ENCODE data around the gene PEAK1. TPM values are rescaled to one million over a fixed set of nuclear protein-coding genes. Genes with fewer than 3 reads are reported as not detected.
"Not testable (repeated sequence)": the region's sequence is repeated elsewhere in the genome, so short reads cannot be mapped to it uniquely, and the experiment has no call there.

PEAK1 gene
- total RNA-seq, 1 donor from 2014 or later: 71.8 TPM

DNA sequence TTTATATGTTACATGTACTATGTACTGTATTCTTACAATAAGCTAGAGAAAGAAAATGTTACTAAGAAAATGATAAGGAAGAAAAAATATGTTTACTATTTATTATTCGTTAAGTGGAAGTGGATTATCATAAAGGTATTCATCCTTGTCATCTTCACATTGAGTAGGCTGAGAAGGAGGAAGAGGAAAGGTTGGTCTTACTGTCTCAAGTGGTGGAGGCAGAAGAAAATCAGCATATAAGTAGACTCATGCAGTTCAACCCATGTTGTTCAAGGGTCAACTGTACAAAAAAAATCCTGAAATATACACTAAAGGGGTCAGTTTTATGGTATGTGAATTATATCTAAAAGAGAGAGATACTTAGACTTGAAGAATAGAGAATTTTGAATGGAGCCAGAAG lies 6.5 kb upstream of the PEAK1 start:
- no peak for DNase-seq (ENCODE audit: low read depth in 2 of 2)

DNA sequence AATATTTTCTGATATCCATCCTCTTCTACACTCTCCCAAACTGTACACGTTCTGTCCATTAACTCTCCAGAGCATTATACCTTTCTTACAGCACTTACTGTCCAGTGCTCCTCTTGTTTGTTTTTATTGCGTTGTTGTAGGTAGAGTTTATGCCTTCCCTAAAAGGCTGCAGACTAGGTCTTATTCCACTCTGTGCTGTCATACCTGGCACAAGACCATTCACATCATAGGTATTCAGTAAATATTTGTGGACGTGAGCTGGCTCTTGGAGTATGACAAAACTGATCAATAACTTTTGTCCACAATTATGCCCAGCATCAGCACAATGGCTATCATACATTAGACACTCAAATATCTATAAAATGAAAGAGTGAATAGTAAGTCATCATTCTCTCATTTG lies 5.2 kb upstream of the PEAK1 start:
- DNase-seq (ENCODE audit: low read depth in 2 of 2): no peak

DNA sequence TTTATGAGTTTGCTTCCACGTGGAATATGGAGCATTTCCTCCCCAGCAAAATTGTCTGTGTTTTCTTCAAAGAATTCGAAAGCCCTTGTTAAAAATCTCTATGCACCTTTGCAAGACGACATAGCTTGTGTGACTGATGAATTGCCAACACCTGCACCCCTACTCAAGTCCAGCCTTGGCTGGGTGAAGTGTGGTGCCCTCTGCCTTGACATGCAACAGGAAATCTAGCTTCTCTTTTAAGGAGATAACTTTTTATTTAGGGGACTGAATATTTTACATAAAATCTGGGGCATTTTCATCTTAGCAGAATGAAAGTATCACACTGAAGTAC lies 1.4 kb upstream of the PEAK1 start:
- DNase-seq (ENCODE audit: low read depth in 2 of 2): peak in 1 of 2 donors; percentile 30

DNA sequence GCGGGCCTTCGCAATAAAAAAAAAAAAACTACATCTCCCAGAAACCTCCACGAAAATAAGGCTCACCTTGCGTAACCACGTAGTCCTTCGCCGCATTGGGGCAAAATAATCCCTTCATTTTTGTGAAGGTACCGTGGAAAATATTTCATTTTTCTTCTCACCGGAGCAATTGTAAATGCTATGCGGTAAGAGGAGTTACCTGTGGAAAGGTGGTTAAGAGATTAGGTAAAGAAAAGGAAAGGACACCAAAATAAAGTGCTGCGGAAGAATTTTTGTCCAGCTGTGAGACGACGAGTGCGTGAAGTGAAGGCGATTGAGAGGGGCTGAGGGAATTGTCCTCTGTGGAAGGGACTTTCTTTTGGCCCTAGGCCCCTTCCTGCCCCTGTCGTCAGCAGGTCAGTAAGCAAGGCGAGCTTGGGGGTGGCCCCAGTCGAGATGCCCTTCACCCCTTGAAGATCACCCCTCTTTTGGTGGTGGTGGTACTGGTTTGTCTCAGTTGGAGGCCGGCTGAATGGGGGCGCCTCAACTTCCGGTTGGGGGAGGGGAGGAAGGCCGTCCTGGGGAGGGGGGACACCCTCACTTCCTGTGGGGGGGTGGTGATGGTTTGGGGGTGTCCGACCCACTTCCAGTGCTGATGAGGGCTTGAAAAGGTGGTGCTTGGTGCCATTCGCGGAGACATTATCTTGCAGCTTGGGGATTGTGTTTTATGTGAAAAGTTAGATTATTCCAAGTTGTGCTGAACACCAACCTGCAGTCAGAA lies 886 bp upstream of the PEAK1 start, which contains the start of gene HMG20A:
Gene HMG20A (plus strand): TSS at position 279 of the 760 bp plus-strand sequence. CDS start 37,520 bp downstream, outside the sequence.
- DNase-seq (ENCODE audit: low read depth in 2 of 2): peak; percentile 88 to 93

DNA sequence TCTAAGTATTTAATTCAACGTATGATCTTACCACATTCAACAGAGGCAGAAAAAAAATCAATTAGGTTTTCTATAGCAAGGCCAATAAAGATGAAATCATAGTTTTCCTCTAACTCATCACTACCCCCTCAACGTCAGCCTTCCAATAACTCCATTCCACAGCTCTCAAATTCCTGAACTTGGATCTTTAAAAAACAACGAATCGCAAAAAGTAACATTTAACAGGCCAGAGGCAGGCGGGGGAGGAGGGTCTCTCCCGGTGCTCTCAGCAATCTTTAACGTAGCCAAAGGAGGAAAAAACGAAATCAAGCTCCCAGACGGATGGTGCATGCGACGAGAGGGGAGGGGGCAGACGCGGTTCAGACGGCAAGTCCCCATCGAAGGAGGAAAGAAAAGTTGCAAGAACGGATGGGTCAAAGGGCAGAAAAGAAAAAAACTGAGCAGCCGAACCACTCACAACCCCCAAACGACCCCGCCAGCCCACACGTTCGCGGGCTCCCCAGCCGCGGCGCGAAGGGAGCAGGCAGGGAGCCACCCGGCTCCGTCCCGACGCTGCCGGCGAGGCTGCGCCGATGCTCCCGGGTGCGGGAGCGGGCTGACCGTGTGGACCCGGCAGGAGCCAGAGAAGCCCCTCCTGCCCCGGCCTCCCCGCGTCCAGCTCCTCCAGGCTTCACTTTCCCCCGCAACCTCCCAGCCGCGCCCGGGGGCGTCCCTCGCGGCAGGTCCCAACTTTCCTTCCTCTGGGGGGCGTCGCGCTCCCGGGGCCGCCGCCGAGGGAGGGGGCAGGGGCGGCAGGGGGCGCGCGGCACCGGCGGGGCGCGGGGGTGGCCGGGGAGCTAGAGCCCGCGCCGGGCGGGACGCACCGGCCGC lies 703 bp downstream of the PEAK1 start:
- DNase-seq (ENCODE audit: low read depth in 2 of 2): peak; percentile 43 to 60

DNA sequence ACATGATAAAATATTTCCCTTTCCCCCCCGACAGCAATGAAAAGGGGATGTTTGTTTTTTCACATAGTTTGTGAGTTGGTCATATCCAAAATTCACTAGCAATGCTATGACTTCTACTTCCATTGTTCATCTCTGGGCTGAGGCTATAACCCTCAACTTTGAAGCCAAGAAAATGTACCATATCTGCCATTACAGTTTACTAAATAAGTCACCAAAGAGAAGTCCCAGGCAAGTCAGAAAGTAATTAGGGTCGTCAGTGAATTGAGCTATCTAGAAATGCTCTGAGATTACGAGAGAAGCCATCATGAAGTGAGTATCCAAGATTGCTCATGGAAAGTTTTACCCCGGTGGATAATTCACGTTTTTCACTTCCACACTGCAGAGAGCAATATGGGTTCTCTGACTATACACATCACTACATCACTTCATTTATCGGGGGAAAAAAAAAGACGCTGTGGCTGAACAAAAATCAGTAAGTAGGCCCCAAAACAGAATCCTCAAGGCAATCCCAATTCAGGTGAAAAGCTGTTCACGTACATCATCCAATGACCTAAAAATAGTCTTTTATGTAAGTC lies 1.4 kb downstream of the PEAK1 start:
- DNase-seq (ENCODE audit: low read depth in 2 of 2): peak; percentile 46 to 49

DNA sequence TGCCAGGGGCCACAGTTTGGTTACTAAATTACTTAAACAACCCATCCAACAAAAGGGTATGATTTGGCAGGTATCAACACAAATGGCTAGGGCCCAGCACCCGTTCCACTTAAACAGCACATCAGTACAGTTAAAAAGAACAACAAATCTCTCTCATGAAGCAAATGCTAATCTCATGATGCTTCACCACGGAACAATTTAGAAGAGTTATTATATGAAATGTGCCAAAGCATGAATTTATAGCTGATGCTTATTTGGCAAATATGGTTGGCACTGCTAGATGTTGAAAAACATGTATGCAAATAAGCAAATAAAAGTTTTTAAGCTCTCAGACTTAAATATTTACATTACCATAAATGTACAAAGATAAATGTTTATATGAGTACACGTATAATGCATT lies 2.3 kb downstream of the PEAK1 start:
- no peak for DNase-seq (ENCODE audit: low read depth in 2 of 2)

DNA sequence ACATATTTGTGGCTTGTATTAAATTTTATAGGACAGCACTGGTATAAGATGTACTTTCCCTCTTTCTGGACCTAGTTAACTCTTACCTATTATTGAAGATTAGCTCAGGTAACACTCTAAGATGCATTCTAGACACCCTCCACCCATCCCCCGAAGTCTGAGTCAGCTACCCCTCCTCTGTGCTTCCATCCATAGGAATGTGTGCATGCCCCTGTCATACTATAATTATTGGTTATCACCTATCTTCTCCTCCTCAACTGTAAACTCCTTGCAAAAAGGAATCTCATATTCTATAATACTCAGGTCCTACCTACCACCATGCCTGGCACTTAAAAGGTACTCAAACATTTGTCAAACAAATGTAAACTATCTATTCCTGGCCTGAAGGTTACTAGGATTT lies 3.0 kb downstream of the PEAK1 start:
- DNase-seq (ENCODE audit: low read depth in 2 of 2): no peak

DNA sequence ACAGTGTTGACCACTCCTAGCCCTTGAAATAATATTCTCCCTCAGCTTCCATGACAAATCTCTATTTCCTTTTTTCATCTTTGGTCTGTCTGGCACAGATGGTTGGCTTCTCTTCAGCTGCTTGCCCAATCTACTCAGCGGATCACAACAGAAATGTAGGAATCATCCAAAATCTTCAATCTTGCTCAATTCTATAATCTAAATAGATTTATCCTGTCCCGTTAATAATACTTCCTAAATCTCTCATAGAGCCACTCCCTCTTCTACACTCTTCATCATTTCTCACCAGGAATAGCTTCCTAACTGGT lies 3.8 kb downstream of the PEAK1 start:
- peak in 1 of 2 donors; percentile 53 for DNase-seq (ENCODE audit: low read depth in 2 of 2)

DNA sequence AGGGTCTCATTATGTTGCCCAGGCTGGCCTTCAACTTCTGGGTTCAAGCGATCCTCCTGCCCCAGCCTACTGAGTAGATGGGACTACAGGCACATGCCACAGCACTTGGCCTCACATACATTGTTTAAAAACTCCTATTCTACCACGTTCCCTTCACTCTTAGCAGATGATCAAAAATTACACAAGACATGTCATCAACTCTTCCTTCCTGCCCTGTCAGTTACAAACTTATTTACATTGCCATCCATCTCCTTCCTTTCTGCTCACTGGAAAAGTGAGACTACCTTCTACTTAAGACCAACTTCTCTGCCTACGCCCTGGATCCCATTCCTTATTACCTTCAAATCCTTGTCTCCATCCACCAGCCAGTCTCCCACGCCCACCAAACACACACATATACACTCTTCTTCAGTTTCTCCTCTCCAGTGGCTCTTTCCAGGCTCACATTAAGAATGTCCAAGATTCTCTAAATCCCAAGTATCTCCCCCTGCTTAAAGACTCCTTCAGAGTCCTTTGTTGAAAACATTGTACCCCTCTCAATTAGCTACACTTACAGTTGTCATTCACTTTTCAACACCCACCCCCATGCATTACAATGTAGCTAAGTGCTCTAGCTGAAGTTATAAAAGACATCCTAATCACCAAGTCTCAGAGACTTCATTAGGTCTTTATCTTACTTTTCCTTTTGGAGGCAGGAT lies 4.3 kb downstream of the PEAK1 start:
- DNase-seq (ENCODE audit: low read depth in 2 of 2): peak in 1 of 2 donors; percentile 7

DNA sequence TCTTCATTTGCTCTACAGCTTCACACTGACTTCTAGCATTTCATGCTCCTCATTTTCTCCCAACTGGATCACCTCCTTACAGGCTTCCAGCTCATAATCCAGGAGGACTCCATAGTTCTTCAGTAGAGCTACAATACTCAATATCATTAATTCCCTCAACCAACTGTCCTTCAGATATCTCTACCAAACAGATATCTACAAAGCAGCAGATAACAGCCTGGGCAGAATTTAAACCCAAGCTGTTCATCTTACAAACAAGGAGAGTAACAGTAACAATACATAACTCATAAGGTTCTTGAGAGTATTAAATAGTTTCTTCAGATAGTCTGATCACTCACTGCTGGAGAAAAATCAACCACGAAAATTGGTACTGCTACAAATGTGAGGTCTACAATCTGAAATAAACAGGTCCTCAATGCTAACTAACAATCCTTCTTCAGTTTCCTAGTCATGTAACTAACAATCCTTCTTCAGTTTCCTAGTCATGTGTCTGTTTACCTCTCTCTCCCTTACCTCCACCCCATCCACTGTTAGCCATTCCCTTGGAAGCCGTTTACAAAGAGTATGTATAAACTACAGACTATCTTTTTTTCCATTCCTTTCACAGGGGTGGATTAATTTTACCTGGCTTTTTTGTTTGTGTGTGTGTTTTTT lies 5.0 kb downstream of the PEAK1 start:
- DNase-seq (ENCODE audit: low read depth in 2 of 2): no peak

DNA sequence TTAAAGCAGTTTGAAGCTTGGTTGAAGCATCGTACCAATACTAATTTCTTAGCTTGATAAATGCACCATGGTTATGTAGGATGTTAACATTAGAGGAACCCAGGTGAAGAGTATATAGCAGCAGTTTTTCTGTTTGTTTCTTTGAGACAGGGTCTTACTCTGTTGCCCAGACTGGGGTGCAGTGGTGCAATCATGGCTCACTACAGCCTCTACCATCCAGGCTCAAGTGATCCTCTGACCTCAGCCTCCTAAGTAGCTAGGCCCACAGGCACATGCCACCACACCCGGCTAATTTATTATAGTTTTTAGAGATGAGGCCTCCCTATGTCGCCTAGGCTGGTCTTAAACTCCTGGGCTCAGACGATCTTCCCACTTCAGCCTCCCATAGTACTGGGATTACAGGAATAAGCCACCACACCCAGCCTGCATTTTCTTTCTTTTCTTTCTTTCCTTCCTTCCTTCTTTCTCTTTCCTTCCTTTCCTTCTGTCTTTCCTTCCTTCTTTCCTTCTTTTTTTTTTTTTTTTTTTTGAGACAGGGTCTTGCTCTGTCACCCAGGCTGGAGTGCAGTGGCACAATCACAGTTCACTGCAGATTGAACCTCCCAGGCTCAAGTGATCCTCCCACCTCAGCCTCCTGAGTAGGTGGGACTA lies 6.1 kb downstream of the PEAK1 start:
- DNase-seq (ENCODE audit: low read depth in 2 of 2): no peak

DNA sequence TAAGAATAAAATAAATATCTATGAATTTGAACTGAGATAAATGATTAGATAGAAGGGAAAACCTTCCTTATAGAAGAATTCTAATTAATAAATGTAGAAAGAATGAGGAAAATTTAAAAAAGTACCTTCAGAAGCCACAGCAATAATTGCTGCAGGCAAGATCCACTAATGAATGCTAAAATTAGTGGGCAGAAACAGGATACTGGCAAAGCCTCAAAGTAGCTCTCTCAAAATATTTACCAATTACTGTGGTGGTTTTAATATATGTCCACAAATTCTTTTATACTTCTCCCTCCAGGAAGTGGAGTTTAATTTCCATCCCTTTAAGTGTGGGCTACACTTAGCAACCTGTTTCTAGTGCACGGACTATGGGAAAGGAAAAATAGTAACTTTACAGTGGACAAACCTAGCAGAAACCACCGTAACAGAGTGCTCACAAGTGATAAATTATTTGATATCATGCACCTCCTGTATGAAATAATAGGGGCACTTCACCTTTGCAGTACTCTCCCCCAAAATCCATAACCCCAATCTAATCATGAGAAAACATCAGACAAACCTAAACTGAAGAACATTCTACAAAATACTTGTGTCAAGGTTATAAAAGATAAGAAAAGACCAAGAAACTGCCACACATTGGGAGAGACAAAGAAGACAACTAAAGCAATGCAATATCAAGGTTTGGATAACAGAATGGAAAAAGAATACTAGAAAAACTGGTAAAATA lies 6.8 kb downstream of the PEAK1 start:
- DNase-seq (ENCODE audit: low read depth in 2 of 2): no peak

DNA sequence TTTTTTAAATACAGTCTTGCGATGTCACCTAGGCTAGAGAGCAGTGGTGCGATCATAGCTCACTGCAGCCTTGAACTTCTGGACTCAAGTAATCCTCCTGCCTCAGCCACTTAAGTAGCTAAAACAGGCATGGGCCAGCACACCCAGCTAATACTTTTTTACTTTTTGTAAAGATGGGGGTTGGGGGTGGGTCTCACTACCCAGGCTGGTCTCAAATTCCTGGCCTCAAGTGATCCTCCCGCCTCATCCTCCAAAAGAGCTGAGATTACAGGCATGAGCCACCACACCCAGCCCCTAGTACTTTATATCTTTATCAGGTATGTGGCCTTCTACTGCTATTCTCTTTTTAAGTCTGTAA lies 8.3 kb downstream of the PEAK1 start:
- DNase-seq (ENCODE audit: low read depth in 2 of 2): no peak

DNA sequence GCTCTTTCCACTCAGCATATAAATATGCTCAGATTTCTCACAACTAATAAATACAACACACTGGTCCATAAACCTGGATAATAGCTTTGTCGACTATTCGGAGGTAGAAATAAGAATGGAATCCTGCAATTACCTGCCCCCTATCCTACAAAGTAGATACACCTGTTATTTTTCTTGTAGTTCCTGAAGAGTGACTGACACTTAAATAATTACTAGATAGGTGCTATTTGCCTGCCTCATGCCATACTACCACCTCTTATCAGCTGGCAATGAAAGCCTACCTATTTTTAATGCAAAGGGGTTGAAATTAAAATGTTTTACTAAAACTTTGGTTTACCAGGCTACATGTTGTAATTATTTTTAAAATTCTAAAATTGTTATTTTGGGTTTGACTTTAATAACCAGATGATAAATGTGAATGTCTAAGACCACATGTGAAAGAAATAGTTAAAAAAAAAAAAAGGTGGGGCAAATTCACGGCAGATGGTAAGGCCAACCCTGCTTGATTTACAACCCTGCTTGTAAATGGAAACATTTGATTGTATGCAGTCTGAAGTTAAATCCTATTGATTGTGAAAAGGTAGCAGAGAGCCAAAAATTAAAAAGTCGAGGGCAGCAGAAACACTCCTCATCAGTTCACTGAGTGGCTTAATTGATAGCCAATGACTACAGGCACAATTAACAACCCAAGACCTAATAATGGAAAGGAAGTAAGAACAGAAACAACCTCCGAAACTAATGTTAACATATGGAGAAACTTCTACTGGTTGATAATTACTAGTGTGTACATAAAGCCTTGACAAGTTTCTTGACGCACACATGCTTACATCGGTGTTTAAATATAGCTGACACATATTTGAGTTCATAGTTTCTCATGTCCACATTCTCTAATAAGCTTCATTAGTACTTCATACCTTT lies 8.9 kb downstream of the PEAK1 start:
- no peak for DNase-seq (ENCODE audit: low read depth in 2 of 2)

DNA sequence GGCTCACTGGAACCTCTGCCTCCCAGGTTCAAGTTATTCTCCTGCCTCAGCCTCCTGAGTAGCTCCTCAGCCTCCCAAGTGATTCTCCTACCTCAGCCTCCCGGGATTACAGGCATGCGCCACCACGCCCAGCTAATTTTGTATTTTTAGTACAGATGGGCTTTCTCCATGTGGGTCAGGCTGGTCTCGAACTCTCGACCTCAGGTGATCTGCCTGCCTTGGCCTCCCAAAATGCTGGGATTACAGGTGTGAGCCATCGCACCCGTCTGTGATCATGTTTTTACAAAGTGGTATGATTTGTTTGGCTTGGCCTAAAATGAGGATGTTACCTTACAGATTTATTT lies 9.8 kb downstream of the PEAK1 start:
- not testable (repeated sequence) for DNase-seq (ENCODE audit: low read depth in 2 of 2)

DNA sequence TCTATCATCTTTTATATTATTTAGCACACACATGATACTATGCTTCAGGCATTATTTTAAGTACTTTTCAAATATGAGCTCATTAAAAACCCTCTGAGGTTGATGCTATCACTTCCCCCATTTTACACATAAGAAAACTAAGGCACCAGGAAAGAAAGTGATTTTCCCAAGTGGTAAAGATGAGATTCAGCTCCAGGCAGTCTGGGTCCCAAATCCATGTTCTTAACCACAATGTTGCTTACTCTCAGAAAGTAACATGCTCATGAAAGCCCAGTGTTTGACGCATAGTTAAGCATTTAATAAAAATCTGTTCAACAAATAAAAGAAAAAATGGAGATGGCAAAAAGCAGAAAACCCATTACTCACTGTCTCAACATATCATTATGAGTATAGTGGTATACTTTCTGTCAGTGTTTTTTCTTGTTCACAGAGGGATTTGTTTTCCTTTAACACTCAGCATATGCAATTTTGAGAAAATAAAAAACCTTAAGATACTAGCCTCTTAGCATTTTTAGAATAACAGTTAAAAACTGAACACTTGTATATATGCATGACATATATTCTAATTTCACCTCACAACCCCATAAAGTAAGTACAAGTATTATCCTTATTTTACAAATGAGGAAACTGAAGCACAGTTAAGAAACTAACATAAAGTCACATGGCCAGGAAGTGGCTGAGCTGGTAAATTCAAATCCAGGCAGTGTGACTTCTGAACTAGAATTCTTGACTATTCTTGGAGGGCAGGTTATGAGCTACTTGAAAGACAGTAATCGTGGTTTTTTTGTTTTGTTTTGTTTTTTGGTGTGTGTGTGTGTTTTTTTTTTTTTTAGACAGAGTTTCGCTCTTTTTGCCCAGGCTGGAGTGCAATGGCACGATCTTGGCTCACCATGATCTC lies 10.4 kb downstream of the PEAK1 start:
- peak in 1 of 2 donors; percentile 12 for DNase-seq (ENCODE audit: low read depth in 2 of 2)

DNA sequence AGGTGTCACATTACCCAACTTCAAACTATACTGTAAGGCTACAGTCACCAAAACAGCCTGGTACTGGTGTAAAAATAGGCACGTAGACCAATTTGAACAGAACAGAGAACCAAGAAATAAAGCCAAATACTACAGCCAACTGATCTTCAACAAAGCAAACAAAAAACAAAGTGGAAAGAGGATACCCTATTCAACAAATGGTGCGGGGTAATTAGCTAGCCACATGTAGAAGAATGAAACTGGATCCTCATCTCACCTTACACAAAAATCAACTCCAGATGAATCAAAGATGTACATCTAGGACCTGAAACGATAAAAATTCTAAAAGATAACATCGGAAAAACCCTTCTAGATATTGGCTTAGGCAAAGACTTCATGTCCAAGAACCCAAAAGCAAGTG lies 13.1 kb downstream of the PEAK1 start:
- DNase-seq (ENCODE audit: low read depth in 2 of 2): no peak

Data from lung microvascular endothelial cell (primary cell).